Epithelial cell of proximal tubule (primary cell): ENCODE data around the gene TENM4. TPM values are rescaled to one million over a fixed set of nuclear protein-coding genes. Genes with fewer than 3 reads are reported as not detected.

Experiments
- DNase-seq: peaks from one replicate; pipeline ENCODE4 v3.0.0-alpha.2; 2011; ENCODE audit warnings: low read depth
- H3K4me3 ChIP-seq: 2 replicates; pipeline ENCODE4 v1.5.1; 2011; ENCODE audit warnings: low read depth, mild to moderate bottlenecking, low read length
- total RNA-seq: library from RNA; depleted of rRNA; stranded (reverse); fragments of >200 nt; gene quantifications from 2 replicates; pipeline ENCODE4 v1.2.3, GENCODE V29; 2015
- TF ChIP-seq, protein P1 (sequence below): conservative IDR thresholded peaks from 2 replicates; pipeline ENCODE4 v1.5.1; 2012; ENCODE audit warnings: low read depth, mild to moderate bottlenecking, low read length

The TENM4 gene
- total RNA-seq, 1 donor from 2014 or later, result 22.2 TPM

DNA sequence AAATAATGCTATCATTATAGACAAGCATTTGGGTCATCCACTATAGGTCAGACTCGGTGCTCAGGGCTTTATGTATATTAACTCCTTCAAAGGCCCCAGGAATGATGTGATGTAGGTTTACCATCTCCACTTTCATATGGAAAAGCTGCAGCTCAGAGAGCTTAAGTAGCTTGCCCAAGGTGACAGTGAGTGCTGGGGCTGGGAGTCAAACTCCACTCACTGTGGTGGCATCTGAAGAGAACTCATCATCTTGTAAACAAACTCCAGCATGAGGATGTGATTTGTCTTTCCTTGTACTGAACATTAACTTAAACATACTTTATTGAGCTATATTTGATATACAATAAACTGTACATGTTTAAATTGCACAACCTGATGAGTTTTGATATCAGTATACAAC, 25.4 kb downstream of the TENM4 start:
- TF ChIP-seq, protein P1, sequence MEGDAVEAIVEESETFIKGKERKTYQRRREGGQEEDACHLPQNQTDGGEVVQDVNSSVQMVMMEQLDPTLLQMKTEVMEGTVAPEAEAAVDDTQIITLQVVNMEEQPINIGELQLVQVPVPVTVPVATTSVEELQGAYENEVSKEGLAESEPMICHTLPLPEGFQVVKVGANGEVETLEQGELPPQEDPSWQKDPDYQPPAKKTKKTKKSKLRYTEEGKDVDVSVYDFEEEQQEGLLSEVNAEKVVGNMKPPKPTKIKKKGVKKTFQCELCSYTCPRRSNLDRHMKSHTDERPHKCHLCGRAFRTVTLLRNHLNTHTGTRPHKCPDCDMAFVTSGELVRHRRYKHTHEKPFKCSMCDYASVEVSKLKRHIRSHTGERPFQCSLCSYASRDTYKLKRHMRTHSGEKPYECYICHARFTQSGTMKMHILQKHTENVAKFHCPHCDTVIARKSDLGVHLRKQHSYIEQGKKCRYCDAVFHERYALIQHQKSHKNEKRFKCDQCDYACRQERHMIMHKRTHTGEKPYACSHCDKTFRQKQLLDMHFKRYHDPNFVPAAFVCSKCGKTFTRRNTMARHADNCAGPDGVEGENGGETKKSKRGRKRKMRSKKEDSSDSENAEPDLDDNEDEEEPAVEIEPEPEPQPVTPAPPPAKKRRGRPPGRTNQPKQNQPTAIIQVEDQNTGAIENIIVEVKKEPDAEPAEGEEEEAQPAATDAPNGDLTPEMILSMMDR, result no peak
- no peak for DNase-seq
- H3K4me3 ChIP-seq, result no peak overlapping the region

DNA sequence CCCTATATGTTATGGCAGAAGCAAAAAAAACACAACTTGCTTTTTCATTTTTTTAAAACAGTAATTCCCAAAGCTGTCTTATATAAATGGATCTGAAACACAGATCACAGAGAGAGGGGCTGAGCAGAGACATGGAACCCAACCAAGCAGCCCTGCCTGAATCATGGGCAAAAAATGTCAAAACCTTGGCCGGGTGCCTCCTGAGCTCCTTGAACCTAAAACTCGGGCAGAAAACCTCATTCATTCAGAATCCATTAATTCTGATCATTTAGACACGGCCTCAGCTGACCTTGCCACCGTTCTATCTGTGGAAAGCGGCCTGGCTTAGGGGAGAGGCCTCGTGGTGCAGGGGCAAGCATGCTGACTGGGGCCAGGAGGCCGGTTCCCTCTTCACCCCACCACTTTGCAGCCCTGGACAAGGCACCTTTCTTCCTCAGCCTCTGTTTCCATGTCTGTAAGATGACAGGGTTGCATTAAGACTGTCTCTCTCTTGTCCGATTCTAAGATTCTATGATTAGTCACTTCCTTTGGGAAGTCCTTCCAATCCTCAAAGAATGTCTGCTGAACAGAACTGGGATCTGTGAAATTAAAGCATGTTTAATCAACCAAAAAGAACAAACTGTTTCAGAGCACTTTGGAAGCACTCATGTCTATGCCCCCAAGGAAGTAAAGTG, 26.0 kb downstream of the TENM4 start:
- TF ChIP-seq, protein P1, result no peak
- peak; percentile 86 for DNase-seq
- peak overlapping the region; percentile 20 for H3K4me3 ChIP-seq

DNA sequence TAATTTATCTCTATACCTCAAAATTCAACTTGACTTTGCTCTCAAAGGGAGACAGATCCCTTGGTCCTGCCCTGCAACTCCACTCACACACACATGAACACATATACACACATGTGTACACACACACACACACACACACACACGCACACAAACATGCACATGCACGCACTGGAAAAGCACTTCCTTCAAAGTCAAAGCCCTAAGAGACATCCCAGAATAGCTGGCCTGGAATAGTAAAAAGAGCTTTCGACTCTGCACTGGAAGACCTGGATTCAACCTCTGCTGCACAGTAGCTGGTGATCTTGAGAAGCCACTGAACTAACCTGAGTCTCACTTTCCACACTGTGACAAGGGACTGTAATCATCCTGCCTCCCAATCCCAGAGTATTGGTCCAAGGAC, 26.8 kb downstream of the TENM4 start:
- DNase-seq, result no peak
- peak overlapping the region; percentile 17 for H3K4me3 ChIP-seq
- TF ChIP-seq, protein P1, result no peak

DNA sequence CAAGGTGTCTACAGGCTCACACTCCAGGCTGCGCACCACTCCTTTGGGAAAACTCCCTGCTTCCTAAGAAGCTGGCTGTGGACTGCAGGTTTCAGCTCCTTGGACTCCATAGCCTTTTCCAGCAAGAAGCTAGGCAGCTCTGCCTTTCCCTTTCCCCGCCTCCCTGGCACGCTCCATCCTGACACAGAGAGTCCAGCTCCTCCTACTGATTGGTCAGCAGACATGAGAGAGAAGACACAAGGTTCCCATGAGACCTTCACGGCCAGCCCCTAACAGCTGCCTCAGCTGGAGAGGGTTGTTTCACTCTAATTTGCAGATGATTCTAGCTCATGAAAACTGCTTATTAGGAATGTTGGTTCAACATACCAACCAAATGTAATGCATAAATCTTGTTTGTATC, 27.6 kb downstream of the TENM4 start:
- H3K4me3 ChIP-seq, result peak overlapping the region; percentile 31
- DNase-seq, result peak; percentile 66
- TF ChIP-seq, protein P1, result no peak

DNA sequence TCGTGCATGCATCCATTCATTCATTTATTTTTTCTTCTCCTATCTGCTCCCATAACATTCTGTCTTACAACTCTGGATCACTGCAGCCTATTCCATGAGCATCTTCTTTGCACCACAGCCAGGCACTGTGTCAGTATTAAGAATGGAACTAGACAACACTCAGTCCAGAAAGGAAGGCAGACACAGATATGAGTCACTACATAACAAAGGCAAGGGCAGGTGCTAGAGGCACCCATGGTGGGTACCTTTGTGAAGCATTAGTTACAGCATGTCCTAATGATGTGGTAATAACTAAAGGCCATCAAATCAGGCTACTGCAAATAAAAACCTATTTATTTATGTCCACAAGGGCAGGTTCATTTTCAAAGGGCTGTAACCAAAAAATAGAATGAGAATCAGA, 28.1 kb downstream of the TENM4 start:
- TF ChIP-seq, protein P1, result no peak
- no peak for DNase-seq
- peak overlapping the region; percentile 31 for H3K4me3 ChIP-seq

DNA sequence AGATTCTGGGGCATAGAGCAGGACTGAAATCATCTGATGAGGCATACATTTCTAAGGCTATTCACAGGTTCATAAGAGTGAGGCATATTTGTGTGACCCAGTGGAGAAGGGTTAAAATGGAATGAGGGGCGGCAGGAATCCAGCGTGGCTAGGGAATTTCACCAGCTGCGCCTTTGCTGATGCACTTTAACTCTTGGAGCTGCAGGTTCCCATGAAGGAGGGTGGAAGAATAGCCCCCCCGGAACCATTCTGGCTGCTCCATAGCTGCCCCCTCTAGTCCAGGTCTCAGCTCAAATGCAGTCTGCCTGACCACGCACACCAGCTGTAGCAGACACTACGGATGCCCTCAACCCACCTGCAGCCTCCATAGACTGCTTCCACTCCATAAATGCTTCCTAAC, 31.5 kb downstream of the TENM4 start:
- no peak for DNase-seq

More for the DNA sequence above, 31.5 kb downstream of the TENM4 start:
- no peak overlapping the region for H3K4me3 ChIP-seq
- TF ChIP-seq, protein P1, result no peak
